ENCODE measurements around the gene NVL. TPM values are rescaled to one million over a fixed set of nuclear protein-coding genes. Genes with fewer than 3 reads are reported as not detected.
"Not testable (repeated sequence)": the region's sequence is repeated elsewhere in the genome, so short reads cannot be mapped to it uniquely, and the experiment has no call there.

The NVL gene
- total RNA-seq, 2 donors from 2014 or later, result 42.4 TPM

- no peaks in the 10 kb centered on the region for H3K27me3 Mint-ChIP-seq (ENCODE audit: insufficient read depth)
- no peak overlapping the region for H3K27ac ChIP-seq (ENCODE audit: low read depth, low read length)
- TF ChIP-seq, protein P1, sequence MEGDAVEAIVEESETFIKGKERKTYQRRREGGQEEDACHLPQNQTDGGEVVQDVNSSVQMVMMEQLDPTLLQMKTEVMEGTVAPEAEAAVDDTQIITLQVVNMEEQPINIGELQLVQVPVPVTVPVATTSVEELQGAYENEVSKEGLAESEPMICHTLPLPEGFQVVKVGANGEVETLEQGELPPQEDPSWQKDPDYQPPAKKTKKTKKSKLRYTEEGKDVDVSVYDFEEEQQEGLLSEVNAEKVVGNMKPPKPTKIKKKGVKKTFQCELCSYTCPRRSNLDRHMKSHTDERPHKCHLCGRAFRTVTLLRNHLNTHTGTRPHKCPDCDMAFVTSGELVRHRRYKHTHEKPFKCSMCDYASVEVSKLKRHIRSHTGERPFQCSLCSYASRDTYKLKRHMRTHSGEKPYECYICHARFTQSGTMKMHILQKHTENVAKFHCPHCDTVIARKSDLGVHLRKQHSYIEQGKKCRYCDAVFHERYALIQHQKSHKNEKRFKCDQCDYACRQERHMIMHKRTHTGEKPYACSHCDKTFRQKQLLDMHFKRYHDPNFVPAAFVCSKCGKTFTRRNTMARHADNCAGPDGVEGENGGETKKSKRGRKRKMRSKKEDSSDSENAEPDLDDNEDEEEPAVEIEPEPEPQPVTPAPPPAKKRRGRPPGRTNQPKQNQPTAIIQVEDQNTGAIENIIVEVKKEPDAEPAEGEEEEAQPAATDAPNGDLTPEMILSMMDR (conservative IDR thresholded peaks at IDR 0.05), result no peak
Observed at GRCh38 chr1:224357626-224358124, 27.7 kb upstream of the NVL start.

DNA sequence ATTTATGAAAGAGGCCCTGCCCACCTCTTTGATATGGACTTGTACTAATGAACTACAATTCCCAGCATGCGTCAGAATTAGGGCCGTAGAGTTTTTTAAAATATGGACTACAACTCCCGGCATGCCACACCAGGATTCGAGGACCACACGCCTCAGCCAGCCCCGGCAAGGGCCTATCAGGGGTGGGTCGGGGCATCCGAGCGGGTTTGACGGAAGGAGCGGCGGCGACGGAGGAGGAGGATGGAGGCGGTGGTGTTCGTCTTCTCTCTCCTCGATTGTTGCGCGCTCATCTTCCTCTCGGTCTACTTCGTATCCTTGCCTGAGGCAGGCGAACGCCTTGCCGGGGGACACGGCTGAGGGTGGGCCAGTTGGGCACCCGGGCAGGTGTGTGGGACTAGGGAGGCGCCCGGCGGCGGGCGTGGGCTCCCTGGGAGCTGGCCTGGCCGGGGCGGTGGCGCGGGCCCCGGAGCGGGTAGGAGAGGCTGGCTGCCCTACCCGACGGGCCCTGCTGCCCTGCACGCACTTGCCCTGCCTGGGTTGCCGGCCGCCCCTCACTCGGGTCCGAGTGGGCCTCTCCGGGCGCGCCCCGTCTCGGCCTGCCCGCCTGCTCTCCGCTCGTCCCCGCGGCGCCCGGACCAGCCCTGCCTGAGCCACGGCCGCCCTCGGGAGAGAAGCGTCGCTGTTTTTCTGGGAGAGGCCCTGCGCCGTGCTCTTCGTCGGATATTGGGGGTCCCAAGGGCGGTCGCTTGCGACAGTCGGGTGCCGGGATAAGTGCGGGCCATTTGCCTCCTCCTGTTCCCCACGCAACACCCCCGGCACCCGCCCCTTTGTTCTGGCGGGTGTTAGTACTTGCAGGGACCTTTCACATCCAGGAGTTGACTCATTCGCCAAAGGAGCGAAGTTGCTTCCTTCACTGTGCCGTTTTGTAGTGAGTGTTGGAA lies 27.0 kb upstream of the NVL start, which contains the start of gene CNIH4:
Gene CNIH4, plus strand, starts transcription at position 195 of the 941 bp plus-strand sequence. Its CDS starts 46 bp downstream, at position 241.
- Histone ChIP-seq H3K4me1 (ENCODE audit: control insufficient read depth, insufficient read depth, low read length) (no peaks in the 10 kb centered on the region), H3K27me3 (ENCODE audit: control insufficient read depth, insufficient read depth, low read length, poor library complexity, severe bottlenecking) (no peaks in the 10 kb centered on the region), H3K9me3 (ENCODE audit: control insufficient read depth, low read length) (no peaks in the 10 kb centered on the region), H3K4me3 (ENCODE audit: low read length) (peak within 1 kb of the TSS; percentile 88), H3K27ac (ENCODE audit: low read depth, low read length) (no peak within 1 kb of the TSS), H3K36me3 (ENCODE audit: control insufficient read depth, insufficient read depth, low read length) (peaks cover 4% of the 10 kb centered on the region), H3K9ac (ENCODE audit: extremely low read depth, low read length, poor library complexity, severe bottlenecking) (peak within 1 kb of the TSS; percentile 66)
- H3K27ac Mint-ChIP-seq, result peak within 1 kb of the TSS; percentile 59
- H3K36me3 Mint-ChIP-seq (ENCODE audit: low read depth), result peaks cover 11% of the 10 kb centered on the region
- peak; percentile 97 for DNase-seq
- no peaks in the 10 kb centered on the region for H3K27me3 Mint-ChIP-seq (ENCODE audit: insufficient read depth)
- peak within 1 kb of the TSS; percentile 79 for H3K4me3 Mint-ChIP-seq
- peaks cover 18% of the 10 kb centered on the region for H3K4me1 Mint-ChIP-seq
- 0 to 2% methylated on average over 10 to 78 of the region's 78 CpGs for WGBS, 2 experiments (ENCODE audit: insufficient coverage in 1 of 2, insufficient read length in 1 of 2)
- TF ChIP-seq, protein P1 (conservative IDR thresholded peaks at IDR 0.05), result no peak
- peaks cover 5% of the 10 kb centered on the region for H3K9me3 Mint-ChIP-seq

More at GRCh38 chr1:224357626-224358124, 27.7 kb upstream of the NVL start:
- H3K4me1 ChIP-seq (ENCODE audit: control insufficient read depth, insufficient read depth, low read length), result no peaks in the 10 kb centered on the region
- H3K4me3 Mint-ChIP-seq, result peak overlapping the region; percentile 79
- peak overlapping the region; percentile 66 for H3K9ac ChIP-seq (ENCODE audit: extremely low read depth, low read length, poor library complexity, severe bottlenecking)
- peaks cover 4% of the 10 kb centered on the region for H3K36me3 ChIP-seq (ENCODE audit: control insufficient read depth, insufficient read depth, low read length)
- 36 to 45% methylated on average over 8 to 9 of the region's 9 CpGs for WGBS, 2 experiments (ENCODE audit: insufficient coverage in 1 of 2, insufficient read length in 1 of 2)
- peak overlapping the region; percentile 88 for H3K4me3 ChIP-seq (ENCODE audit: low read length)
- peaks cover 18% of the 10 kb centered on the region for H3K36me3 Mint-ChIP-seq (ENCODE audit: low read depth)
- H3K27ac Mint-ChIP-seq, result peak overlapping the region; percentile 13
- no peak for DNase-seq
- H3K27me3 ChIP-seq (ENCODE audit: control insufficient read depth, insufficient read depth, low read length, poor library complexity, severe bottlenecking), result no peaks in the 10 kb centered on the region
- no peaks in the 10 kb centered on the region for H3K9me3 ChIP-seq (ENCODE audit: control insufficient read depth, low read length)
- peaks cover 18% of the 10 kb centered on the region for H3K4me1 Mint-ChIP-seq
- peaks cover 2% of the 10 kb centered on the region for H3K9me3 Mint-ChIP-seq

- Histone ChIP-seq H3K9me3 (ENCODE audit: control insufficient read depth, low read length) (no peaks in the 10 kb centered on the region), H3K4me3 (ENCODE audit: low read length) (no peak overlapping the region), H3K36me3 (ENCODE audit: control insufficient read depth, insufficient read depth, low read length) (no peaks in the 10 kb centered on the region), H3K27ac (ENCODE audit: low read depth, low read length) (no peak overlapping the region), H3K9ac (ENCODE audit: extremely low read depth, low read length, poor library complexity, severe bottlenecking) (no peak overlapping the region), H3K27me3 (ENCODE audit: control insufficient read depth, insufficient read depth, low read length, poor library complexity, severe bottlenecking) (no peaks in the 10 kb centered on the region), H3K4me1 (ENCODE audit: control insufficient read depth, insufficient read depth, low read length) (no peaks in the 10 kb centered on the region)
- H3K9me3 Mint-ChIP-seq, result peaks cover 19% of the 10 kb centered on the region
- peaks cover 17% of the 10 kb centered on the region for H3K4me1 Mint-ChIP-seq
- no peak overlapping the region for H3K4me3 Mint-ChIP-seq
- H3K27me3 Mint-ChIP-seq (ENCODE audit: insufficient read depth), result no peaks in the 10 kb centered on the region
- no peak overlapping the region for H3K27ac Mint-ChIP-seq
- peaks cover 2% of the 10 kb centered on the region for H3K36me3 Mint-ChIP-seq (ENCODE audit: low read depth)
- TF ChIP-seq, protein P1 (conservative IDR thresholded peaks at IDR 0.05), result no peak
- 92 to 93% methylated on average over 4 to 5 of the region's 5 CpGs for WGBS, 2 experiments (ENCODE audit: insufficient coverage in 1 of 2, insufficient read length in 1 of 2)
- DNase-seq, result no peak
Observed at GRCh38 chr1:224353975-224354925, 24.3 kb upstream of the NVL start.

DNA sequence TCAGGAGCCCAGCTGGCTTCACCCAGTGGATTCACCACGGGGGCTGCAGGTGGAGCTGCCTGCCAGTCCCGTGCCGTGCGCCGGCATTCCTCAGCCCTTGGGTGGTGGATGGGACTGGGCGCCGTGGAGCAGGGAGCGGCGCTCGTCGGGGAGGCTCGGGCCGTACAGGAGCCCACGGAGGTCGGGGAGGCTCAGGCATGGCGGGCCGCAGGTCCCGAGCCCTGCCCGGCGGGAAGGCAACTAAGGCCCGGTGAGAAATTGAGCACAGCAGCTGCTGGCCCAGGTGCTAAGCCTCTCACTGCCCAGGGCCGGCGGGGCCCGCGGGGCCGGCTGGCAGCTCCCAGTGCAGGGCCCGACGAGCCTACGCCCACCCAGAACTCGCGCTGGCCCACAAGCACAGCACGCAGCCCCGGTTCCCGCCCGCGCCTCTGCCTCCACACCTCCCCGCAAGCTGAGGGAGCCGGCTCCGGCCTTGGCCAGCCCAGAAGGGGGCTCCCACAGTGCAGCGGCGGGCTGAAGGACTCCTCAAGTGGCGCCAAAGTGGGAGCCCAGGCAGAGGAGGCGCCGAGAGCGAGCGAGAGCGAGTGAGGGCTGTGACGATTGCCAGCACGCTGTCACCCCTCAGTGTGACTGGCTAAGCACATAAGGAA lies 22.6 kb upstream of the NVL start:
- WGBS, 2 experiments (ENCODE audit: insufficient coverage in 1 of 2, insufficient read length in 1 of 2), result 94 to 95% methylated on average over 15 to 49 of the region's 49 CpGs
- H3K4me1 Mint-ChIP-seq; H3K27me3 Mint-ChIP-seq (ENCODE audit: insufficient read depth); H3K27ac Mint-ChIP-seq; H3K9me3 ChIP-seq (ENCODE audit: control insufficient read depth, low read length); H3K4me3 Mint-ChIP-seq; H3K27ac ChIP-seq (ENCODE audit: low read depth, low read length); H3K4me3 ChIP-seq (ENCODE audit: low read length); H3K36me3 Mint-ChIP-seq (ENCODE audit: low read depth); H3K9ac ChIP-seq (ENCODE audit: extremely low read depth, low read length, poor library complexity, severe bottlenecking); H3K36me3 ChIP-seq (ENCODE audit: control insufficient read depth, insufficient read depth, low read length); DNase-seq; H3K4me1 ChIP-seq (ENCODE audit: control insufficient read depth, insufficient read depth, low read length); H3K27me3 ChIP-seq (ENCODE audit: control insufficient read depth, insufficient read depth, low read length, poor library complexity, severe bottlenecking): not testable (repeated sequence)
- H3K9me3 Mint-ChIP-seq, result peaks cover 19% of the 10 kb centered on the region

Measured in endodermal cell (in vitro differentiated cells).